Stimulated activated CD8-positive, alpha-beta memory T cell treated with anti-CD3 and anti-CD28 coated beads, Interleukin-15, amount 100 ng/mL, for 24 hours (primary cell): ENCODE measurements around the gene AJAP1.

Source experiments
- DNase-seq: peaks from one replicate; pipeline ENCODE4 v3.0.0-alpha.2; 2020; ENCODE audit warnings: low read depth

Gene AJAP1

GRCh38 chr1:4682607-4683220 is 28.3 kb downstream of the AJAP1 start:
- no peak for DNase-seq

GRCh38 chr1:4684136-4684535 is 29.7 kb downstream of the AJAP1 start:
- DNase-seq = no peak

GRCh38 chr1:4684864-4685522 is 30.6 kb downstream of the AJAP1 start:
- no peak for DNase-seq

GRCh38 chr1:4685523-4685865 is 31.1 kb downstream of the AJAP1 start:
- DNase-seq = no peak

GRCh38 chr1:4687943-4688342 is 33.5 kb downstream of the AJAP1 start:
- DNase-seq = no peak

GRCh38 chr1:4689271-4689935 is 35.0 kb downstream of the AJAP1 start:
- no peak for DNase-seq

- no peak for DNase-seq
Measured at GRCh38 chr1:4689941-4690635, 35.7 kb downstream of the AJAP1 start.

GRCh38 chr1:4690951-4691675 is 36.7 kb downstream of the AJAP1 start:
- DNase-seq = no peak

GRCh38 chr1:4691766-4692405 is 37.5 kb downstream of the AJAP1 start:
- no peak for DNase-seq

- no peak for DNase-seq
Measured at GRCh38 chr1:4692437-4692836, 38.0 kb downstream of the AJAP1 start.

GRCh38 chr1:4693331-4693730 is 38.9 kb downstream of the AJAP1 start:
- no peak for DNase-seq

GRCh38 chr1:4693891-4694290 is 39.5 kb downstream of the AJAP1 start:
- DNase-seq = no peak

- no peak for DNase-seq
Measured at GRCh38 chr1:4694492-4694891, 40.1 kb downstream of the AJAP1 start.

- DNase-seq = no peak
Measured at GRCh38 chr1:4695241-4695640, 40.8 kb downstream of the AJAP1 start.

- no peak for DNase-seq
Measured at GRCh38 chr1:4696161-4696745, 41.8 kb downstream of the AJAP1 start.

- no peak for DNase-seq
Measured at GRCh38 chr1:4696753-4697152, 42.3 kb downstream of the AJAP1 start.

GRCh38 chr1:4697801-4698200 is 43.4 kb downstream of the AJAP1 start:
- no peak for DNase-seq

GRCh38 chr1:4698911-4699310 is 44.5 kb downstream of the AJAP1 start:
- no peak for DNase-seq

- DNase-seq = no peak
Measured at GRCh38 chr1:4699376-4700301, 45.2 kb downstream of the AJAP1 start.

- DNase-seq = no peak
Measured at GRCh38 chr1:4700801-4701200, 46.4 kb downstream of the AJAP1 start.
